Measurements from ENCODE around the gene KRTAP12-2.

Gene KRTAP12-2

DNA sequence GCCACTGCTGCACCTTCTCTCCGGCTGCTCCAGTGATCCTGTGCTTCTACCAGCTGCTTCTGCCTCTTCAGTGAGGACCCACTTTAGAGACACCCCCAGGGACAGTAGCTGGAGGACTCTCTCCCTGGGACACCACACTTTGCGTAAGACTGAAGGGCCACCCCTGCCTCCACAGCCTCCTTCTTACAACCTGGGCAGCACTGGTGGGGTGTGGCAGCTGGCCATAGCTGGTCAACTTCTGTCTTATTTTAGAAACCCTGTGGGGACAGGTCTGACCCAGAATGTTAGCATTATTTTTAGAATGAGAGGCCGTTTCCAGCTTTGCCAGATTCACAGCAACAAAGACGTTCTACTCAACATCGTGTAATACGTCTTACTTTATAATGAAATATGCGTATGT lies 41.0 kb downstream of the KRTAP12-2 start:
- no peak for DNase-seq

DNA sequence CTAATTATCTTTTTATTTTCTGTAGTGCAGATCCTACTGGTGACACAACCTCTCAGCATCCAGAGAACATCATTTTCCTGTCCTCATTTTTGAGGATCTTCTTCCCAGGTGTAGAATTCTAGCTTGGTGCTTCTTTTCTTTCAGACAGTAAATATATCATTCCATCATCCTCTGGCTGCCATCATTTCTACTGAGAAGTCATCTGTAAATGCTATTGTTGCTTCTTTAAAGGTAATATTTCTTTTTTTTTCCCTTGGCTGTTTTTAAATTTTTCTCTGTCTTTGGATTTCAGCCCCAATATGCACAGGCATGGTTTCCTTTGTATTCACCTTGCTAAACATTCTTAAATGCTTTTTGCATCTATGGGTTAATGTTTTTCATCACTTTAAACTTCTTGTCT lies 43.2 kb downstream of the KRTAP12-2 start:
- DNase-seq = no peak

DNA sequence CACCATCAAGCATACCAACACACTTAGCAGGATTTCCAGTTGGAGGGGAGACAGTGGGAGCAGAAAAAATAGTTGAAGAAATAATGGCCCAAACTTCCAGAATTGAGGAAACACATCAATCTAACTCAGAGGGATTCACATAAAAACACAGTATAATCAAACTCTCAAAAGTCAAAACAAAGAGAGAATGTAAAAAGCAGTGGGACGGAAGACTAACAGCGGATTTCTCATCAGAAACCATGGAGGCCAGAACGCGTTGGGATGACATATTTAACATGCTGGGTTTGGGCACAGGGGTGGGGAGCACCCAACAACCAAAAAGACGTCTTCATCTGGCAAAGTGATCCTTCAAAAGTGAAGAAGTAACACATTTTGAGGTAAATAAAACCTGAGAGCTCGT lies 46.8 kb downstream of the KRTAP12-2 start:
- no peak for DNase-seq

DNA sequence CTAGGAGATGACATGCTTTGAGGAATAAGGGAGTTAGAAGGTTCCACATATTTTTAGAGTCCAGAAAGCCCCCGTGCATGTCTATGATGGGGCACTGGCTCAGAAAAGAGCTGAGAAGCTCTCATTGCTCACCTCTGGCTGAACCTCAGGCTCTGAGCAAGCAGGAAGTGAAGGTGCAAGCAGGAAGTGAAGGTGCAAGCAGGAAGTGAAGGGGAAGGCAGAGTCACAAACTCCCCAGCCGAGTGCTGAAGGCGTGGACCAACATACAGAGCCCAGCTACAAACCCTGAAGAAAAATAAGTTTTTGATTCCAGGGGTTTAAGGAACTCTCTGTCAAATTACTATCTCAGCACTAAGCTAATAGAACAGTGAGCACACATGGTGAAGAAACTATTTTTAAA lies 47.8 kb downstream of the KRTAP12-2 start:
- DNase-seq = peak; percentile 48

DNA sequence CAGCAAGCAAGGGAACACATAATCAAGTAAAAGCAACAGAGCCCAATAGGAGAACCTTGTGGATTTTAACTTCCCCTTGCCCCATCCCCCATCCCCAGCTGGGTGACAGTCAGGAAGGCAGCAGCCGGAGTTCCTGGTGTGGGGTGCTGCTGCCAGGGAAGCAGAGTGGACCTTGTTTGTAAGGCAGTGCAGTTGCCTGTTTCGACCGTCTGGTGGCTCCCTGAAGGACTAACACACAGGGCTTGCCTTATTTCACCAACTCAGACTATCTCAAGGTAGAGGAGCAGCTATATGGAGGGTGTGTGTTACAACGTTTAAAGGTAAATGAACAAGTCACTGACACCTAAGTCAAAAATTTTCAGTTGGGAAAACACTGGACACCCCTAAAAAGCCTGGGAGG lies 48.2 kb downstream of the KRTAP12-2 start:
- DNase-seq = no peak

DNA sequence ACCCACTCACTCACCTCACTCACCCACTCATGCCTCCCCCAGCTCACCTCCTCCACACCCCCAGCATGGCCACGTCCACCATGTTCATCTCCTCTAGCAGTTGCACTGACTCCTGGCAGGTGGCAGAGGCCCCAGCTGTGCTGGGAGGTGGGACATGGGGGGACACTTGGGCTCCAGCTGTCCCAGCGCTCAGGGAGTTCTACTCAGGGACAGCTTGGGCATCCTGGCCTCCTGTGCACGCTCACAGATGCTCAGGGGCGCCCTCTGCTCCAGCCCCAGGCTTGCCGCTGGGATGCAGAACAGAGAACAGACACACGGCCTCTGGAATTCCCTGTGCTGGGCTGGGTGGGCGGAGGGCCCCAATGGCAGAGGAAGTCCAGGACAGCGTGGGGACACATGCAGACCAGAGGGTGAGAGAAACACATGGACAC lies 49.6 kb downstream of the KRTAP12-2 start:
- no peak for DNase-seq

DNA sequence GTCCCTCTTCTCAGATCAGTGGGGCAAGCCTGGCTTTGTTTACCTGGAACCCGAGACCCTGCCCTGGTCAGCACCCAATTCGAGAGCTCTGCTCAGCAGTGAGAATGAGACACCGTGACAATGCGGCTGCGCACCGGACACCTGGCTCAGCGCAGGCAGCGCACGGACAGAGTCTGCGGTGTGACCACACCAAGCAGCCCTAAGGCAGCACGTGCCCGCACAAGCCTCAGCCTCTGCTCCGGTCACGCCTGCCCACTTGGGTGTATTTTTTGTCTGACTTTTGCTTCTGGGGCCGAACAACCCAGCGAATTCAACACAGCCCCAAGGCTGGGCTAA lies 50.2 kb downstream of the KRTAP12-2 start:
- DNase-seq = no peak
